Spleen (tissue), 11 donors: ENCODE results near the gene TEKT2. TPM values are rescaled to one million over a fixed set of nuclear protein-coding genes. Genes with fewer than 3 reads are reported as not detected.

Experiments
- DNase-seq: peaks from one replicate; pipeline ENCODE4 v3.0.0-alpha.2; 2020
- H3K27ac ChIP-seq, 8 donors: fragments of 200-600 bp; sonication (generic) in 7 of 8; 1 replicate in 4 of 8; 2 replicates in 4 of 8; pipeline versions ENCODE4 v1.5.0 to v1.8.0; 2016 to 2021; ENCODE audit warnings: inconsistent platforms in 4 of 8, mild to moderate bottlenecking in 4 of 8, moderate library complexity in 1 of 8
- H3K27me3 ChIP-seq, 7 donors: fragments of 200-600 bp; sonication (generic) in 6 of 7; replicated peaks in 1 of 7; 1 replicate in 4 of 7; 2 replicates in 3 of 7; pipeline versions ENCODE4 v1.5.0 to v1.8.0; 2016 to 2021; ENCODE audit warnings: inconsistent platforms in 3 of 7, mild to moderate bottlenecking in 1 of 7
- H3K36me3 ChIP-seq, 6 donors: fragments of 200-600 bp; sonication (generic) in 5 of 6; 1 replicate in 4 of 6; 2 replicates in 2 of 6; pipeline versions ENCODE4 v1.5.0 to v1.8.0; 2016 to 2021; ENCODE audit warnings: inconsistent platforms in 2 of 6
- H3K4me1 ChIP-seq, 6 donors: fragments of 200-600 bp; sonication (generic) in 5 of 6; 1 replicate in 3 of 6; 2 replicates in 3 of 6; pipeline versions ENCODE4 v1.5.0 to v1.8.0; 2016 to 2021; ENCODE audit warnings: inconsistent platforms in 3 of 6
- H3K4me3 ChIP-seq, 8 donors: fragments of 200-600 bp; sonication (generic) in 7 of 8; 1 replicate in 4 of 8; 2 replicates in 4 of 8; pipeline versions ENCODE4 v1.5.0 to v1.8.0; 2016 to 2021; ENCODE audit warnings: inconsistent platforms in 4 of 8, mild to moderate bottlenecking in 4 of 8, moderate library complexity in 2 of 8
- H3K9me3 ChIP-seq, 8 donors: fragments of 200-600 bp; sonication (generic) in 7 of 8; 1 replicate in 4 of 8; 2 replicates in 4 of 8; pipeline versions ENCODE4 v1.5.0 to v1.8.0; 2016 to 2021; ENCODE audit warnings: inconsistent platforms in 4 of 8
- POLR2A ChIP-seq, 3 donors: fragments of 450-650 bp; IDR thresholded peaks; one replicate each; pipeline ENCODE4 v1.5.1; 2017; ENCODE audit warnings: antibody characterized with exemption in 3 of 3, mild to moderate bottlenecking in 1 of 3
- POLR2AphosphoS5 ChIP-seq, 3 donors: sonication (generic); formaldehyde crosslinking; IDR thresholded peaks; one replicate each; pipeline ENCODE4 v1.5.1; 2017; ENCODE audit warnings: antibody characterized with exemption in 3 of 3
- WGBS, 5 donors: extraction: QIAGEN DNeasy Blood & Tissue Kit in 3 of 5; methylation state at CpG; one replicate each; pipeline versions ENCODE4 v1.1.5 to v1.1.7; 2013 to 2018; 5-methylcytosine and 5-hydroxymethylcytosine counted together
- intact Hi-C: fragments of 100-400 bp; cut with DNase I; formaldehyde crosslinking; loops from one replicate; pipeline ENCODE4 v1.15.0; 2023; ENCODE audit warnings: low total_unique reads
- polyA plus RNA-seq, 3 donors: library from polyadenylated mRNA; stranded (reverse); fragments of 200-250 nt; gene quantifications; one replicate each; pipeline ENCODE4 v1.2.1, GENCODE V29; 2013
- total RNA-seq, 7 donors: library from RNA; depleted of rRNA in 3 of 7; stranded (reverse); fragments of >200 nt in 3 of 7; fragmentation: NEBNext Ultra II Directional in 4 of 7; extraction: Animal tissue kit (Norgen Biotek cat#: 25700) in 4 of 7; gene quantifications; one replicate each; pipeline versions ENCODE4 v1.1.0 to v1.2.1, GENCODE V29; 2016 to 2021
- TF ChIP-seq, protein P1 (sequence below), 11 experiments: fragments of 200-600 bp in 7 of 11; fragments of 450-650 bp in 4 of 11; sonication (generic) in 4 of 11; IDR thresholded peaks in 8 of 11; conservative IDR thresholded peaks in 3 of 11; 1 replicate in 7 of 11; 2 replicates in 4 of 11; pipeline versions ENCODE4 v1.4.0 to v1.8.0; 2016 to 2021; ENCODE audit warnings: antibody characterized with exemption in 11 of 11, inconsistent platforms in 4 of 11, mild to moderate bottlenecking in 1 of 11
- donor health status: healthy with polysubstance abuse.
- donor health status: DM: no; HTN: no; CAD: no; lungs with moderate emphysema.
- donor health status: DM: no; HTN: no; CAD: no.
- donor health status: Bipolar disorder and iron deficiency.
- donor health status: healthy.
- donor health status: DM: no; HTN: no; CAD: no.
- donor health status: DM: yes; HTN: yes; CAD: no.

TEKT2 gene
- total and polyA plus RNA-seq, 10 donors: 0.33 TPM; not detected in 9

DNA sequence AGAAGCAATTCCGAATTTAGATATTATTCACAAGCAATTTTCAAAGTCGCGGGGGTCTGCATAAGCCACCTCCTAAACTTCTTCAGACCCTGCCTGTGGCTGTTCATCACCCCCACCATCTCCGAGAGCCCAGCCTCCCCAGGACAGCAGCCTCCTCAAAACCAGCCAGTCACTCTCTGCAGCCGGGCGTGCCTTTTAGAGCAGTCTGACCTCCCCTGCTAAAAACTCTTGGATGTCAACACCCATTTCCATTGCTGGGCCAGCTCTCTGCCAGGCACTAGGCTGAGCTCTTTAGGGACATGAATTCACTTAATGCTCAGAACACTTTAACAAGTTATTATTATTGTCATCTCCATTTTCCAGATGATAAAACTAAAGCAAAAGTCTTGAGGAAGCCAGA lies 16.5 kb downstream of the TEKT2 start:
- peaks cover 0 to 27% (median 4%) of the 10 kb centered on the region in 6 donors for H3K36me3 ChIP-seq
- WGBS, 5 donors: 61 to 86% (median 78%) methylated on average over 6 of the region's 6 CpGs
- peak overlapping the region in 2 of 8 donors; percentile 8 to 46 for H3K27ac ChIP-seq
- no peak for TF ChIP-seq POLR2AphosphoS5 (IDR thresholded peaks at IDR 0.05)
- TF ChIP-seq POLR2A (IDR thresholded peaks at IDR 0.05): no peak
- TF ChIP-seq, protein P1, sequence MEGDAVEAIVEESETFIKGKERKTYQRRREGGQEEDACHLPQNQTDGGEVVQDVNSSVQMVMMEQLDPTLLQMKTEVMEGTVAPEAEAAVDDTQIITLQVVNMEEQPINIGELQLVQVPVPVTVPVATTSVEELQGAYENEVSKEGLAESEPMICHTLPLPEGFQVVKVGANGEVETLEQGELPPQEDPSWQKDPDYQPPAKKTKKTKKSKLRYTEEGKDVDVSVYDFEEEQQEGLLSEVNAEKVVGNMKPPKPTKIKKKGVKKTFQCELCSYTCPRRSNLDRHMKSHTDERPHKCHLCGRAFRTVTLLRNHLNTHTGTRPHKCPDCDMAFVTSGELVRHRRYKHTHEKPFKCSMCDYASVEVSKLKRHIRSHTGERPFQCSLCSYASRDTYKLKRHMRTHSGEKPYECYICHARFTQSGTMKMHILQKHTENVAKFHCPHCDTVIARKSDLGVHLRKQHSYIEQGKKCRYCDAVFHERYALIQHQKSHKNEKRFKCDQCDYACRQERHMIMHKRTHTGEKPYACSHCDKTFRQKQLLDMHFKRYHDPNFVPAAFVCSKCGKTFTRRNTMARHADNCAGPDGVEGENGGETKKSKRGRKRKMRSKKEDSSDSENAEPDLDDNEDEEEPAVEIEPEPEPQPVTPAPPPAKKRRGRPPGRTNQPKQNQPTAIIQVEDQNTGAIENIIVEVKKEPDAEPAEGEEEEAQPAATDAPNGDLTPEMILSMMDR (IDR thresholded peaks at IDR 0.05 in 8 of 11, conservative IDR thresholded peaks at IDR 0.05 in 3 of 11): no peak
- peaks cover 4 to 36% (median 25%) of the 10 kb centered on the region in 6 donors for H3K4me1 ChIP-seq
- H3K27me3 ChIP-seq: no peaks in the 10 kb centered on the region
- H3K9me3 ChIP-seq: no peaks in the 10 kb centered on the region
- DNase-seq: no peak
- intact Hi-C loops: loop anchor here (5.0 kb wide), 1 partner anchor 37 kb away; no protein-coding TSS in a partner anchor
- no peak overlapping the region for H3K4me3 ChIP-seq

DNA sequence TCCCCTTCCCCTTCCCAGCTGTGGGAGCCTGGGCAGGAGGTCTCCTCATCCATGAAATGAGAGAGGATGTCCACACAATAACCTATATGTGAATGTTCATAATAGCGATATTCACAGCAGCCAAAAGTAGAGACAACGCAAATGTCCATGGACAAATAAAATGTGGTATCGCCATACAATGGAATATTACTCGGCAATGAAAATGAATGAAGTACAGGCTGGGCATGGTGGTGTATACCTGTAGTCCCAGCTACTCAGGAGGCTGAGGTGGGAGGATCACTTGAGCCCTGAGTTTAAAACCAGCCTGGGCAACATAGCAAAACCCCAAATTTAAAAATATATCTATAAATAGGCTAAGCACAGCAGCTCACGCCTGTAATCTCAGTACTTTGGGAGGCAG lies 17.7 kb downstream of the TEKT2 start:
- 89 to 99% (median 95%) methylated on average over 5 of the region's 5 CpGs for WGBS, 5 donors
- no peak for DNase-seq

DNA sequence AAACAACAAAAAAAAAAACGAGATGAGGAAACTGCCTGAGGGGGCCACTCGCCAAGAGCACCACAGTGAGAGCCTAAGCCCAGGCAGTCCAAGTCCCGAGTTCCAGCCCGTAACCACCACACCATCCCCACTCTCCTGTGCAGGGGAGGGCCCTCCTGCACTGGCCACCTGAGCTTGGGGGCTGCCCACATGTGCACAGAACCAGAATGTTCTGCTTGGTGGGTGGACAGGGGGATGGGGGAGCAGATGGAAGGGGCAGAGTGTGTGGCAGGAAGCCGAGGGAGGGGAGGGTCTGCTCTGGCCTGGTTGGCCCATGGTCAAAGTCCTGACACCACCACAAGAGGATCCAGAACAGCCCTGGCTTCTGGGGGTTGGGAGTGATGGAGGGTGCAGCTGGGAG lies 22.4 kb downstream of the TEKT2 start:
- Histone ChIP-seq H3K27ac (no peak overlapping the region), H3K36me3 (no peaks in the 10 kb centered on the region), H3K4me1 (peaks cover 0 to 18% (median 3%) of the 10 kb centered on the region in 6 donors), H3K4me3 (no peak overlapping the region), H3K9me3 (no peaks in the 10 kb centered on the region), H3K27me3 (no peaks in the 10 kb centered on the region)
- TF ChIP-seq POLR2A (IDR thresholded peaks at IDR 0.05) (no peak), POLR2AphosphoS5 (IDR thresholded peaks at IDR 0.05) (no peak)
- TF ChIP-seq, protein P1 (IDR thresholded peaks at IDR 0.05 in 8 of 11, conservative IDR thresholded peaks at IDR 0.05 in 3 of 11): no peak
- intact Hi-C loops: no loop called here
- no peak for DNase-seq
- WGBS, 5 donors: 43 to 49% (median 44%) methylated on average over 5 of the region's 5 CpGs

More for the DNA sequence above, 17.7 kb downstream of the TEKT2 start:
- peaks cover 4 to 24% (median 14%) of the 10 kb centered on the region in 6 donors for H3K4me1 ChIP-seq
- H3K4me3 ChIP-seq: no peak overlapping the region
- intact Hi-C loops: loop anchor here (5.0 kb wide), 1 partner anchor 36 kb away; no protein-coding TSS in a partner anchor
- TF ChIP-seq POLR2AphosphoS5 (IDR thresholded peaks at IDR 0.05) (no peak), POLR2A (IDR thresholded peaks at IDR 0.05) (no peak)
- TF ChIP-seq, protein P1 (IDR thresholded peaks at IDR 0.05 in 8 of 11, conservative IDR thresholded peaks at IDR 0.05 in 3 of 11): no peak
- no peak overlapping the region for H3K27ac ChIP-seq
- no peaks in the 10 kb centered on the region for H3K9me3 ChIP-seq
- peaks cover 0 to 15% (median 0%) of the 10 kb centered on the region in 6 donors for H3K36me3 ChIP-seq
- H3K27me3 ChIP-seq: no peaks in the 10 kb centered on the region

DNA sequence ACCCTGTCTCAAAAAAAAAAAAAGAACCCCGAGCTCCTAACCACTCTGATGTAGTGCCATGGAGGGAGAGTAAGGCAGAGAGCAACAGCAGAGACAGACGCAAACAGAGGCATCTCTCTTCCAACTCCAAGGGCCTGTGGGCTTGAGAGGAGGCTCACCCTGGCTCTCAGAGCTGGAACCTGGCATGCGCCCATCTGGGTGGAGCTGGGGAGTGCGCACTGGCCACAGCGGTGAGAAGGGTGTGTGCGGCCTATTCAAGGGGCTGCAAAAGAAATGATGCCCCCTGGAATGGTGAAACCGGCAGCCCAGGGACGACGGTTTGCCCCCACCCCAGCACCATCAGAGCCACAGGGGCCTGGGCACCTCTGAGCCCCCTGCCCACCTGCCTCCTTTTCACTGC lies 23.5 kb downstream of the TEKT2 start:
- Histone ChIP-seq H3K36me3 (no peaks in the 10 kb centered on the region), H3K9me3 (no peaks in the 10 kb centered on the region), H3K4me3 (no peak overlapping the region), H3K27ac (no peak overlapping the region), H3K4me1 (peaks cover 0 to 18% (median 3%) of the 10 kb centered on the region in 6 donors), H3K27me3 (no peaks in the 10 kb centered on the region)
- TF ChIP-seq, protein P1 (IDR thresholded peaks at IDR 0.05 in 8 of 11, conservative IDR thresholded peaks at IDR 0.05 in 3 of 11): no peak
- TF ChIP-seq POLR2AphosphoS5 (IDR thresholded peaks at IDR 0.05) (no peak), POLR2A (IDR thresholded peaks at IDR 0.05) (no peak)
- 85 to 92% (median 89%) methylated on average over 9 of the region's 9 CpGs for WGBS, 5 donors
- intact Hi-C loops: no loop called here
- DNase-seq: no peak
